DMS 273 (cell line): ENCODE results near the gene SGCA.
A peak's percentile ranks its signal among the peaks of the same experiment; 100 is the strongest.

Source experiments
- DNase-seq: peaks from one replicate; lab custom pipeline; 2025; ENCODE audit not compliant: unreplicated experiment; lab: John Stamatoyannopoulos, UW

The SGCA gene

GRCh38 chr17:50134206-50135110, 31.3 kb upstream of the SGCA start:
- DNase-seq: peak; percentile 64

- DNase-seq: peak; percentile 29
Measured at GRCh38 chr17:50135316-50136095, 30.3 kb upstream of the SGCA start.

GRCh38 chr17:50136096-50136687, 29.6 kb upstream of the SGCA start:
- DNase-seq: no peak

- no peak for DNase-seq
Measured at GRCh38 chr17:50137042-50137441, 28.8 kb upstream of the SGCA start.

- no peak for DNase-seq
Measured at GRCh38 chr17:50139185-50139783, 26.5 kb upstream of the SGCA start.

GRCh38 chr17:50139950-50140885, 25.6 kb upstream of the SGCA start:
- peak; percentile 87 for DNase-seq

- DNase-seq: no peak
Measured at GRCh38 chr17:50141026-50141744, 24.6 kb upstream of the SGCA start.

GRCh38 chr17:50141745-50142110, 24.1 kb upstream of the SGCA start:
- no peak for DNase-seq

- no peak for DNase-seq
Measured at GRCh38 chr17:50143461-50144176, 22.2 kb upstream of the SGCA start.

- DNase-seq: no peak
Measured at GRCh38 chr17:50144355-50144754, 21.4 kb upstream of the SGCA start.

- no peak for DNase-seq
Measured at GRCh38 chr17:50144845-50145531, 20.8 kb upstream of the SGCA start.

GRCh38 chr17:50145532-50146229, 20.1 kb upstream of the SGCA start:
- DNase-seq: no peak

GRCh38 chr17:50146230-50146926, 19.4 kb upstream of the SGCA start:
- DNase-seq: no peak

- no peak for DNase-seq
Measured at GRCh38 chr17:50146927-50147665, 18.7 kb upstream of the SGCA start.

GRCh38 chr17:50147841-50148225, 18.0 kb upstream of the SGCA start:
- DNase-seq: peak; percentile 58

- peak; percentile 84 for DNase-seq
Measured at GRCh38 chr17:50148226-50149090, 17.3 kb upstream of the SGCA start.
